ENCODE results near the gene C17orf50. TPM values are rescaled to one million over a fixed set of nuclear protein-coding genes. Genes with fewer than 3 reads are reported as not detected.

C17orf50 gene
- polyA plus RNA-seq, 4 donors: 0.15 TPM; not detected in 3

- FAIRE-seq: no peak
- H3K9me3 ChIP-seq (ENCODE audit: control insufficient read depth in 2 of 2, insufficient read depth in 1 of 2, low read depth in 1 of 2, low read length in 1 of 2): peaks cover 0 to 5% of the 10 kb centered on the region in 2 donors
- H3K4me3 ChIP-seq (ENCODE audit: low read depth in 1 of 3, low read length in 3 of 3): no peak overlapping the region
- H3K36me3 ChIP-seq (ENCODE audit: control insufficient read depth in 3 of 3, insufficient read depth in 2 of 3, low read depth in 1 of 3, low read length in 3 of 3): no peaks in the 10 kb centered on the region
- H3K4me1 ChIP-seq (ENCODE audit: control insufficient read depth in 3 of 3, insufficient read depth in 2 of 3, low read depth in 1 of 3, low read length in 2 of 3): peaks cover 0 to 8% (median under 1%) of the 10 kb centered on the region in 3 donors
- 91 to 96% (median 95%) methylated on average over 5 of the region's 5 CpGs for WGBS, 3 donors
- H3K27me3 ChIP-seq (ENCODE audit: control insufficient read depth in 3 of 3, insufficient read depth in 3 of 3, low read length in 3 of 3): peaks cover 0 to 12% (median 7%) of the 10 kb centered on the region in 3 donors
- no peak for DNase-seq
- no peak overlapping the region for H3K27ac ChIP-seq (ENCODE audit: low read depth in 1 of 3, low read length in 2 of 3)
Measured at GRCh38 chr17:35736236-35736635, 24.5 kb upstream of the C17orf50 start.

- FAIRE-seq: no peak
- WGBS, 3 donors: 77 to 85% (median 79%) methylated on average over 5 of the region's 5 CpGs
Measured at GRCh38 chr17:35738519-35739133, 22.1 kb upstream of the C17orf50 start.

GRCh38 chr17:35740216-35740615 is 20.5 kb upstream of the C17orf50 start:
- no peak overlapping the region for H3K27ac ChIP-seq (ENCODE audit: low read depth in 1 of 3, low read length in 2 of 3)
- H3K4me1 ChIP-seq (ENCODE audit: control insufficient read depth in 3 of 3, insufficient read depth in 2 of 3, low read depth in 1 of 3, low read length in 2 of 3): no peaks in the 10 kb centered on the region
- peaks cover 0 to 5% of the 10 kb centered on the region in 2 donors for H3K9me3 ChIP-seq (ENCODE audit: control insufficient read depth in 2 of 2, insufficient read depth in 1 of 2, low read depth in 1 of 2, low read length in 1 of 2)
- DNase-seq (no peak), FAIRE-seq (no peak)
- no peak overlapping the region for H3K4me3 ChIP-seq (ENCODE audit: low read depth in 1 of 3, low read length in 3 of 3)
- H3K36me3 ChIP-seq (ENCODE audit: control insufficient read depth in 3 of 3, insufficient read depth in 2 of 3, low read depth in 1 of 3, low read length in 3 of 3): no peaks in the 10 kb centered on the region
- 88 to 93% (median 90%) methylated on average over 7 of the region's 7 CpGs for WGBS, 3 donors
- peaks cover 0 to 36% (median 18%) of the 10 kb centered on the region in 3 donors for H3K27me3 ChIP-seq (ENCODE audit: control insufficient read depth in 3 of 3, insufficient read depth in 3 of 3, low read length in 3 of 3)

More at GRCh38 chr17:35738519-35739133, 22.1 kb upstream of the C17orf50 start:
- H3K4me3 ChIP-seq (ENCODE audit: low read depth in 1 of 3, low read length in 3 of 3): no peak overlapping the region
- no peak for DNase-seq
- H3K9me3 ChIP-seq (ENCODE audit: control insufficient read depth in 2 of 2, insufficient read depth in 1 of 2, low read depth in 1 of 2, low read length in 1 of 2): peaks cover 0 to 5% of the 10 kb centered on the region in 2 donors
- no peaks in the 10 kb centered on the region for H3K36me3 ChIP-seq (ENCODE audit: control insufficient read depth in 3 of 3, insufficient read depth in 2 of 3, low read depth in 1 of 3, low read length in 3 of 3)
- peaks cover 0 to 35% (median 18%) of the 10 kb centered on the region in 3 donors for H3K27me3 ChIP-seq (ENCODE audit: control insufficient read depth in 3 of 3, insufficient read depth in 3 of 3, low read length in 3 of 3)
- no peak overlapping the region for H3K27ac ChIP-seq (ENCODE audit: low read depth in 1 of 3, low read length in 2 of 3)
- H3K4me1 ChIP-seq (ENCODE audit: control insufficient read depth in 3 of 3, insufficient read depth in 2 of 3, low read depth in 1 of 3, low read length in 2 of 3): no peaks in the 10 kb centered on the region

DNA sequence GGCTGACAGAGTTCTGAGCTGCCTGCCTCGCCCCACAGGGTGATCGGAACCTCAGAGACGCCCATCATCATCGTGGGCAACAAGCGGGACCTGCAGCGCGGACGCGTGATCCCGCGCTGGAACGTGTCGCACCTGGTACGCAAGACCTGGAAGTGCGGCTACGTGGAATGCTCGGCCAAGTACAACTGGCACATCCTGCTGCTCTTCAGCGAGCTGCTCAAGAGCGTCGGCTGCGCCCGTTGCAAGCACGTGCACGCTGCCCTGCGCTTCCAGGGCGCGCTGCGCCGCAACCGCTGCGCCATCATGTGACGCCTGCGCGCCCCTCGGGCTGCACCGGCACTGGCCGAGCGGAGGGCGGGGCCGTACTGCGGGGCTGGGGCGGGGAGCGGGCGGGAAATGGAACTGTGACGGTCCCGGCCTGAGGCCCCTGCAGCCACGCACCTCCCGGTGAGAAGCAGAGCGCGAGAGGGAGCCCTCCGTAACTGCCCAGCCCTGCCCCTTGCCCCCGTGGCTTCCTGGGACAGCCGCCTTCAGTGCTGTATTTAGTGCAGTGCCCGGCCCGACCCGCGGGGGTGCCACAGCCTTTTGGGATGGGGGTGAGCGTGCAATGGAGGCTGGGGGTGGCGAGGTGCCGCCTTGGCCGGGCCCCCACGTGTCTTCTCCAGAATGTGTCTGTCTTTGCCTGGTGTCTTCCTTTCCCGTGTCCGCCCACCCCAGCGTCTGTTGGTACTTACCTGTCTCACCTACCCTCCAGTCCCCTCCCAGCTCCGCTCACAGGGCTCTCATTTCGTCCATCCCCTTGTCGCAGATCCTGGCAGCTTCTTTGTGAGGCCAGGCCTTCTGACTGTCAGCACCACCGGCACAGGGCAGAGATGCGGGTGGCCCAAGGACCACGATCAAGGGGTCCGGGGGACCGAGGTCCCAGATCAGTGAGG is 19.4 kb upstream of the C17orf50 start:
- no peak for FAIRE-seq
- DNase-seq: peak in 1 of 2 donors; percentile 43
- H3K27me3 ChIP-seq (ENCODE audit: control insufficient read depth in 3 of 3, insufficient read depth in 3 of 3, low read length in 3 of 3): peaks cover 0 to 36% (median 18%) of the 10 kb centered on the region in 3 donors
- no peak overlapping the region for H3K27ac ChIP-seq (ENCODE audit: low read depth in 1 of 3, low read length in 2 of 3)
- no peaks in the 10 kb centered on the region for H3K4me1 ChIP-seq (ENCODE audit: control insufficient read depth in 3 of 3, insufficient read depth in 2 of 3, low read depth in 1 of 3, low read length in 2 of 3)
- peak overlapping the region in 1 of 3 donors; percentile 2 for H3K4me3 ChIP-seq (ENCODE audit: low read depth in 1 of 3, low read length in 3 of 3)
- WGBS, 3 donors: 20 to 28% (median 26%) methylated on average over 52 to 73 of the region's 73 CpGs
- H3K36me3 ChIP-seq (ENCODE audit: control insufficient read depth in 3 of 3, insufficient read depth in 2 of 3, low read depth in 1 of 3, low read length in 3 of 3): no peaks in the 10 kb centered on the region
- H3K9me3 ChIP-seq (ENCODE audit: control insufficient read depth in 2 of 2, insufficient read depth in 1 of 2, low read depth in 1 of 2, low read length in 1 of 2): peaks cover 0 to 5% of the 10 kb centered on the region in 2 donors

GRCh38 chr17:35742496-35742895 is 18.2 kb upstream of the C17orf50 start:
- Histone ChIP-seq H3K4me1 (ENCODE audit: control insufficient read depth in 3 of 3, insufficient read depth in 2 of 3, low read depth in 1 of 3, low read length in 2 of 3) (no peaks in the 10 kb centered on the region), H3K27ac (ENCODE audit: low read depth in 1 of 3, low read length in 2 of 3) (no peak overlapping the region), H3K36me3 (ENCODE audit: control insufficient read depth in 3 of 3, insufficient read depth in 2 of 3, low read depth in 1 of 3, low read length in 3 of 3) (no peaks in the 10 kb centered on the region), H3K9me3 (ENCODE audit: control insufficient read depth in 2 of 2, insufficient read depth in 1 of 2, low read depth in 1 of 2, low read length in 1 of 2) (peaks cover 0 to 5% of the 10 kb centered on the region in 2 donors), H3K27me3 (ENCODE audit: control insufficient read depth in 3 of 3, insufficient read depth in 3 of 3, low read length in 3 of 3) (peaks cover 0 to 36% (median 18%) of the 10 kb centered on the region in 3 donors), H3K4me3 (ENCODE audit: low read depth in 1 of 3, low read length in 3 of 3) (no peak overlapping the region)
- no peak for DNase-seq
- WGBS, 3 donors: 59 to 77% (median 67%) methylated on average over 7 of the region's 7 CpGs
- no peak for FAIRE-seq

DNA sequence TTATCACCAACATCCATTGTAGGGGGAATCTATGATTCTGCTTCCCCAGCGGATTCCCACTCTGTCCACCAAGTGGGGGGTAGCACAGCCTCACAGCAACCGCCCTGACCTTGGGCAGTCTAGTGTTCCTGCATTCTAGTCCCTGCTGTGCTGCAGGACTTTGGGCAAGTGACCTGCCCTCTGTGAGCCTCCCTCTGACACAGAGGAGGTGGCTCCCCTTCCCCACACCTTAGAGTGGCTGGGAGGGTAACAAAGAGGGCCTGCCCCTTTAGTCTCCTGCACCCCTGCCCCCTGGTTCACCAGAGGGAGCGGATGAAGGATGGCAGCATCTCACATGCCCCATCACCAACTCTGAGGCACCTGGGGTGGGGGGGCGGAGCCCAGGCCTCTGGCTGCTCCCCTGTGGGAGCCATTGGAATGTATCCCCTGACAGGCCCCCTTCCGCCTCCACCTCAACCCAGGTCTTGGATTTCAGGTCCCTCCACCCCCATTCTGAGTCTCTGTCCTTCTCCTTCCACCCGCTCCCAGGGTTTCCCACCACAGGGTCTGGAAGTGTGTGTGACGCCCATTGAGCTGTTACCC is 17.7 kb upstream of the C17orf50 start:
- Histone ChIP-seq H3K4me1 (ENCODE audit: control insufficient read depth in 3 of 3, insufficient read depth in 2 of 3, low read depth in 1 of 3, low read length in 2 of 3) (no peaks in the 10 kb centered on the region), H3K36me3 (ENCODE audit: control insufficient read depth in 3 of 3, insufficient read depth in 2 of 3, low read depth in 1 of 3, low read length in 3 of 3) (no peaks in the 10 kb centered on the region), H3K27me3 (ENCODE audit: control insufficient read depth in 3 of 3, insufficient read depth in 3 of 3, low read length in 3 of 3) (peaks cover 0 to 36% (median 18%) of the 10 kb centered on the region in 3 donors), H3K27ac (ENCODE audit: low read depth in 1 of 3, low read length in 2 of 3) (no peak overlapping the region), H3K9me3 (ENCODE audit: control insufficient read depth in 2 of 2, insufficient read depth in 1 of 2, low read depth in 1 of 2, low read length in 1 of 2) (peaks cover 0 to 5% of the 10 kb centered on the region in 2 donors), H3K4me3 (ENCODE audit: low read depth in 1 of 3, low read length in 3 of 3) (no peak overlapping the region)
- DNase-seq (no peak), FAIRE-seq (no peak)
- 64 to 82% (median 65%) methylated on average over 7 of the region's 7 CpGs for WGBS, 3 donors

DNA sequence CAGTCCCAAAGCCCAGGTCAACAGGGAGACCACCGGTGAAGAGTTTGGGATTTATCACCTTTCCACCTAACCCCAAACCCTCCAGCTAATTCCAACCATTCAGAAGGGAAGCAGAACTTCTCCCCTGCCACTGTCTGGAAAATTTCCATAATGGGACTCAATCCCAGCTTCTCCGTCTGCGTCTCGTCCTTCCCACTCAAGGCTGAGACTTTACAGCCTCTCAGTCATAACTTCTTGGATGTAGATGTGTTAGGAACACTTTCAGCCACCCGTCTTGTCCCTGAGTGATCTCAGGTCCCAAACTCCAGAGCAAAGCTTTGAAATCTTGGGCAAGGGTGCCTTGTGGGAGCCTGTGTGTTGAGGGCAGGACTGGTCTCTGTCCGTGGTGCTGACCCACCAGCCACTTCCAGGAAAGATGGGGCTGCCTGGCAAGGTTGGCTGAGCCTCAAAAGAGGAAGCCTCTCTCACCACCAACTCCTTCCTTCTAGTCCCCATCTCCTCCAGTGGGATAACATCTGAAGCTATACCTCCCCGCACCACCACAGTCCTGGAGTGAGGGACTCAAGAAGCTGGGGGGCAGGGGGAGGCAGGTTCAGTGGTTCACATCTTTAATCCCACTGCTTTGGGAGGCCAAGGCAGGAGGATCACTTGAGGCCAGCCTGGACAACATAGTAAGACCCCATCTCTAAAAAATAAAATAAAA is 16.9 kb upstream of the C17orf50 start:
- Histone ChIP-seq H3K27me3 (ENCODE audit: control insufficient read depth in 3 of 3, insufficient read depth in 3 of 3, low read length in 3 of 3) (peaks cover 0 to 44% (median 22%) of the 10 kb centered on the region in 3 donors), H3K36me3 (ENCODE audit: control insufficient read depth in 3 of 3, insufficient read depth in 2 of 3, low read depth in 1 of 3, low read length in 3 of 3) (no peaks in the 10 kb centered on the region), H3K4me3 (ENCODE audit: low read depth in 1 of 3, low read length in 3 of 3) (no peak overlapping the region), H3K4me1 (ENCODE audit: control insufficient read depth in 3 of 3, insufficient read depth in 2 of 3, low read depth in 1 of 3, low read length in 2 of 3) (no peaks in the 10 kb centered on the region), H3K9me3 (ENCODE audit: control insufficient read depth in 2 of 2, insufficient read depth in 1 of 2, low read depth in 1 of 2, low read length in 1 of 2) (peaks cover 0 to 5% of the 10 kb centered on the region in 2 donors), H3K27ac (ENCODE audit: low read depth in 1 of 3, low read length in 2 of 3) (no peak overlapping the region)
- DNase-seq (peak in 1 of 2 donors; percentile 43), FAIRE-seq (no peak)
- WGBS, 3 donors: 38 to 54% (median 49%) methylated on average over 7 of the region's 7 CpGs

GRCh38 chr17:35744830-35745229 is 15.9 kb upstream of the C17orf50 start:
- FAIRE-seq: no peak

More at GRCh38 chr17:35744830-35745229, 15.9 kb upstream of the C17orf50 start:
- Histone ChIP-seq H3K4me3 (ENCODE audit: low read depth in 1 of 3, low read length in 3 of 3) (no peak overlapping the region), H3K27me3 (ENCODE audit: control insufficient read depth in 3 of 3, insufficient read depth in 3 of 3, low read length in 3 of 3) (peaks cover 0 to 53% (median 29%) of the 10 kb centered on the region in 3 donors), H3K27ac (ENCODE audit: low read depth in 1 of 3, low read length in 2 of 3) (no peak overlapping the region), H3K4me1 (ENCODE audit: control insufficient read depth in 3 of 3, insufficient read depth in 2 of 3, low read depth in 1 of 3, low read length in 2 of 3) (no peaks in the 10 kb centered on the region), H3K9me3 (ENCODE audit: control insufficient read depth in 2 of 2, insufficient read depth in 1 of 2, low read depth in 1 of 2, low read length in 1 of 2) (peaks cover 0 to 5% of the 10 kb centered on the region in 2 donors), H3K36me3 (ENCODE audit: control insufficient read depth in 3 of 3, insufficient read depth in 2 of 3, low read depth in 1 of 3, low read length in 3 of 3) (no peaks in the 10 kb centered on the region)
- no peak for DNase-seq
- WGBS, 3 donors: 77 to 85% (median 80%) methylated on average over 8 of the region's 8 CpGs
